CD4-positive, alpha-beta T cell treated with Interleukin-12 subunit alpha and Interleukin-12 subunit beta, for 1 hour (primary cell): ENCODE data around the gene PACS1.
A peak's percentile ranks its signal among the peaks of the same experiment; 100 is the strongest.
"Not testable (repeated sequence)": the region's sequence is repeated elsewhere in the genome, so short reads cannot be mapped to it uniquely, and the experiment has no call there.

ENCODE experiments used
- DNase-seq: peaks from one replicate; pipeline ENCODE4 v3.0.0-alpha.2; 2020

The PACS1 gene

GRCh38 chr11:66069715-66070603 is at the start of gene PACS1:
PACS1 (plus strand) TSS chr11:66070272; CDS start chr11:66070487, 215 bp downstream.
- peak; percentile 89 for DNase-seq

GRCh38 chr11:66020618-66021357 is 49.3 kb upstream of the PACS1 start:
- no peak for DNase-seq

GRCh38 chr11:66022401-66023185 is 47.5 kb upstream of the PACS1 start:
- DNase-seq = peak; percentile 79

GRCh38 chr11:66023186-66023440 is 47.0 kb upstream of the PACS1 start:
- DNase-seq = not testable (repeated sequence)

- no peak for DNase-seq
Observed at GRCh38 chr11:66026017-66026529, 44.0 kb upstream of the PACS1 start, which contains the start of gene CATSPER1. CATSPER1 (minus strand) TSS chr11:66026479; CDS start chr11:66026379, 100 bp downstream.

GRCh38 chr11:66032957-66033735 is 36.9 kb upstream of the PACS1 start:
- DNase-seq = no peak

GRCh38 chr11:66035653-66036333 is 34.3 kb upstream of the PACS1 start:
- no peak for DNase-seq

GRCh38 chr11:66036334-66036710 is 33.8 kb upstream of the PACS1 start:
- DNase-seq = no peak

- no peak for DNase-seq
Observed at GRCh38 chr11:66037327-66037726, 32.7 kb upstream of the PACS1 start.

GRCh38 chr11:66039765-66040164 is 30.3 kb upstream of the PACS1 start:
- DNase-seq = no peak

- DNase-seq = no peak
Observed at GRCh38 chr11:66042227-66042995, 27.7 kb upstream of the PACS1 start.

- DNase-seq = no peak
Observed at GRCh38 chr11:66042996-66043906, 26.8 kb upstream of the PACS1 start.

- no peak for DNase-seq
Observed at GRCh38 chr11:66044757-66045156, 25.3 kb upstream of the PACS1 start.

GRCh38 chr11:66045177-66045639 is 24.9 kb upstream of the PACS1 start:
- DNase-seq = peak; percentile 87

GRCh38 chr11:66046901-66047300 is 23.2 kb upstream of the PACS1 start:
- DNase-seq = no peak

GRCh38 chr11:66047541-66048365 is 22.3 kb upstream of the PACS1 start:
- no peak for DNase-seq

GRCh38 chr11:66048547-66049323 is 21.3 kb upstream of the PACS1 start, which contains the start of gene GAL3ST3:
GAL3ST3 (minus strand) TSS chr11:66049161; CDS start chr11:66045415, 3,746 bp downstream.
- DNase-seq = no peak
